ENCODE results near the gene ANKRD13D. TPM values are rescaled to one million over a fixed set of nuclear protein-coding genes. Genes with fewer than 3 reads are reported as not detected.

ANKRD13D gene
- total RNA-seq, 2 donors from 2014 or later = 182 to 231 TPM

DNA sequence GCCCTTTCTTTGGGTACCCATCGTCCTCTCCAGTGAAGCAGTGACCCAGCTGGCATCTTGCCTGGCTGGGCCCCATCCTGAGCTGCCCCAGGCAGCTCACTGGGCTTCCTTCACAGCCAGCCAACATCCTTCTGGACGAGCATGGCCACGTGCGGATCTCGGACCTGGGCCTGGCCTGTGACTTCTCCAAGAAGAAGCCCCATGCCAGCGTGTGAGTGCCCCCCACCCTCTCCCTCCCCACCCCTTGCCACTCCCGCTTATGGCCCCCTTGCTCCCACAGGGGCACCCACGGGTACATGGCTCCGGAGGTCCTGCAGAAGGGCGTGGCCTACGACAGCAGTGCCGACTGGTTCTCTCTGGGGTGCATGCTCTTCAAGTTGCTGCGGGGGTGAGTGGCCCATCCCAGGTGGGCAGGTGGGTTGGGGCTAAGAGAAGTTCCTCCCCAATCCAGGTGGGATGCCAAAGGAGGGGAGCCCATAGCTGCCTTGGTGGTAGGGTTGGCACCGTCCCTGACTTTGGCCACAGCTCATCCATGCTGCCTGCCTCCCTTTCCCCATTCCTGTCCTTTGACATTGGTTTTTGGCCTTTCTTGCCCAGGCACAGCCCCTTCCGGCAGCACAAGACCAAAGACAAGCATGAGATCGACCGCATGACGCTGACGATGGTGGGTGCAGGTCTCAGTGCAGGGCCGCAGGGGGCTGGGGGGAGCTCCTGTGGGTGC is 6.8 kb upstream of the ANKRD13D start:
- H3K4me3 Mint-ChIP-seq = no peak overlapping the region
- H3K27ac Mint-ChIP-seq = peak overlapping the region; percentile 53 to 60
- ATAC-seq (no peak), DNase-seq (ENCODE audit: low spot score) (peak; percentile 49)
- no peaks in the 10 kb centered on the region for H3K27me3 Mint-ChIP-seq
- no peaks in the 10 kb centered on the region for H3K9me3 Mint-ChIP-seq
- peaks cover 28 to 30% of the 10 kb centered on the region in 2 donors for H3K4me1 Mint-ChIP-seq (ENCODE audit: low read depth in 2 of 2)
- H3K36me3 Mint-ChIP-seq = no peaks in the 10 kb centered on the region

DNA sequence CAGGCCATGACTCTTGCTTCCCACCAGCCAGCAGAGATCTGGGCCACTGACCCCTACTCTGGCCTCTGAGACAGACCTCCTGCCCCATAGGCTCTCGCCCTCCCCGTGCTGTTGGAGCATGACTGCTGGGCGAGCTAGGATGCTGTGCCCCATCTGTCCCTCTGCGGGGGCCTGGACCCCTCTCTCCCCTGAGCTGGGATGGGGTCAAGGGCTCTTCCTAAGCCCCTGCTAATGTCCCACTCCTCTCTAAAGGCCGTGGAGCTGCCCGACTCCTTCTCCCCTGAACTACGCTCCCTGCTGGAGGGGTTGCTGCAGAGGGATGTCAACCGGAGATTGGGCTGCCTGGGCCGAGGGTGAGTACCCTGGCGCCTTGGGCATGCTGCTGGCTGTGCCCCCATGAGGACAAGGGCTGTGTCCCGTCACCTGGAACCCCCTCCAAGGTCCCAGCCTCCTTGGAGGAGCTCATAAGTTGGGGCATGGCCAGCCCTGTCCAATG is 6.2 kb upstream of the ANKRD13D start:
- Mint-ChIP-seq H3K9me3 (no peaks in the 10 kb centered on the region), H3K27ac (peak overlapping the region; percentile 53 to 60), H3K4me1 (ENCODE audit: low read depth in 2 of 2) (peaks cover 28 to 32% of the 10 kb centered on the region in 2 donors), H3K4me3 (no peak overlapping the region), H3K36me3 (no peaks in the 10 kb centered on the region), H3K27me3 (no peaks in the 10 kb centered on the region)
- ATAC-seq (no peak), DNase-seq (ENCODE audit: low spot score) (peak; percentile 37)

DNA sequence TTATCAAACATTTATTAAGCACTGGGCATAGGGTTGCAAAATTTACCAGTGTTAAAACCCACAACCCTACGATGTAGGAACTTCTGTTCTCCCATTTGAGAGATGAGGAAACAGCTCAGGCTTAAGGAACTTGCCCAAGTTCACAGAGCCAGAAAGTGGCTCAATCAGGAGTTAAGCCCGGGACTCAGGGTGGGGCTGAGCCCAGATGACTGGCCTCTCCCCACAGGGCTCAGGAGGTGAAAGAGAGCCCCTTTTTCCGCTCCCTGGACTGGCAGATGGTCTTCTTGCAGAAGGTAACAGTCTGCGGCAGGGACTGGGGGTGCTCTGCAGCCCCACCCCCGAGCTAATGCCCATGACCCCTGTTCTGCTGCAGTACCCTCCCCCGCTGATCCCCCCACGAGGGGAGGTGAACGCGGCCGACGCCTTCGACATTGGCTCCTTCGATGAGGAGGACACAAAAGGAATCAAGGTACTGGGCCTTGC is 5.6 kb upstream of the ANKRD13D start:
- no peak for ATAC-seq
- Mint-ChIP-seq H3K4me1 (ENCODE audit: low read depth in 2 of 2) (peaks cover 32 to 34% of the 10 kb centered on the region in 2 donors), H3K4me3 (no peak overlapping the region), H3K36me3 (no peaks in the 10 kb centered on the region), H3K27ac (peak overlapping the region; percentile 53 to 68), H3K9me3 (no peaks in the 10 kb centered on the region), H3K27me3 (no peaks in the 10 kb centered on the region)
- no peak for DNase-seq (ENCODE audit: low spot score)

DNA sequence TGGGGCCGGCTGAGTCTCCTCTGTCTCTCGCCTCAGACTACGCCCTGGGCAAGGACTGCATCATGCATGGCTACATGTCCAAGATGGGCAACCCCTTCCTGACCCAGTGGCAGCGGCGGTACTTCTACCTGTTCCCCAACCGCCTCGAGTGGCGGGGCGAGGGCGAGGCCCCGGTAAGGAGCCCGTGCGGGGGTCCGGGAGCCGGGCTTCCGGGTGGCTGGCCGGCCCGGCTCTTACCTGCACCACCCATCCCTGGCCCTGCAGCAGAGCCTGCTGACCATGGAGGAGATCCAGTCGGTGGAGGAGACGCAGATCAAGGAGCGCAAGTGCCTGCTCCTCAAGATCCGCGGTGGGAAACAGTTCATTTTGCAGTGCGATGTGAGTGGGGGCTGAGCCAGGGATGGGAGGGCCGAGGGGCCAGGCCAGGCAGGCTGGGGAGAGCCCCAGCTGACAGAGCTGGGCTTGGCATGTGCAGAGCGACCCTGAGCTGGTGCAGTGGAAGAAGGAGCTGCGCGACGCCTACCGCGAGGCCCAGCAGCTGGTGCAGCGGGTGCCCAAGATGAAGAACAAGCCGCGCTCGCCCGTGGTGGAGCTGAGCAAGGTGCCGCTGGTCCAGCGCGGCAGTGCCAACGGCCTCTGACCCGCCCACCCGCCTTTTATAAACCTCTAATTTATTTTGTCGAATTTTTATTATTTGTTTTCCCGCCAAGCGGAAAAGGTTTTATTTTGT is 4.1 kb upstream of the ANKRD13D start:
- Mint-ChIP-seq H3K27ac (peak overlapping the region in 1 of 2 donors; percentile 100), H3K36me3 (no peaks in the 10 kb centered on the region), H3K27me3 (no peaks in the 10 kb centered on the region), H3K4me3 (peak overlapping the region; percentile 22), H3K9me3 (no peaks in the 10 kb centered on the region), H3K4me1 (ENCODE audit: low read depth in 2 of 2) (peaks cover 22 to 31% of the 10 kb centered on the region in 2 donors)
- no peak for DNase-seq (ENCODE audit: low spot score)
- ATAC-seq = no peak

- no peaks in the 10 kb centered on the region for H3K9me3 Mint-ChIP-seq
- H3K4me3 Mint-ChIP-seq = peak overlapping the region; percentile 91
- H3K27me3 Mint-ChIP-seq = no peaks in the 10 kb centered on the region
- H3K27ac Mint-ChIP-seq = peak overlapping the region; percentile 98 to 100
- no peaks in the 10 kb centered on the region for H3K36me3 Mint-ChIP-seq
- DNase-seq (ENCODE audit: low spot score) (no peak), ATAC-seq (no peak)
- peaks cover 22 to 32% of the 10 kb centered on the region in 2 donors for H3K4me1 Mint-ChIP-seq (ENCODE audit: low read depth in 2 of 2)
Measured at GRCh38 chr11:67285541-67286498, 3.3 kb upstream of the ANKRD13D start.

DNA sequence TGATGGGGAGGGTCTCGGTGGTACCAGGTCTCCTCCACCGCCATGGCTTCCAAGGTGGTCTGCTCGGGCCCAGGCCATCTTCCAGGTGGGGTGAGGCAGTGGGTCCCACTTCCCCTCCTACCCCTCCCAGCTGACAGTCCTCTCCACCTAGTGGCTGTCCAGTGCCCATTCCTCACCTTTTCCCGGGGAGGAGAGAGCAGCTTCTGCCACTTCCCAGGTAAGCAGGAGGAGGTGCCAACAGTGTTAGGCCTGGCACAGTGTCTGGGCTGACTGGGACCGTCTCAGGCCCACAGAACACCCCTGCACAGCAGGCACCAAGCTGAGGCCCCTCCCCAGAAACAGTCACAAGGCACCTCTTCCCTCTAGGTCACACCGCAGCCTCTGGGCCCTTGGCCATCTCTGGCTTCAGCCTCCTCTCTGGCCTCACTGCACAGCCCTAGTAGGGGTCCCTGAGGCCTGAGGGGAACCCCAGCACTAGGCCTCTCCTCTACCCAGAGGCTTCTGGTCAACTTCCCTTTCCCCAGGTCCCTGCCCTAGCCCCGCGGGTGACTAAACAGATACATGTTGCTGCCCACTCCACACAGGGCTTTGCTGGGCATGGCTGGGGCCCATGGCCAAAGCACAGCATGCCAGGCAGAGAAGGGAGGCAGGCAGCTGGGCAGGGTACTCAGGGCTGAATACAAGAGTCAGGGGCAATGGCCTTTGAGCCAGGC is 2.3 kb upstream of the ANKRD13D start:
- Mint-ChIP-seq H3K4me3 (peak overlapping the region; percentile 91), H3K36me3 (no peaks in the 10 kb centered on the region), H3K9me3 (no peaks in the 10 kb centered on the region), H3K27ac (peak overlapping the region; percentile 98 to 100), H3K27me3 (no peaks in the 10 kb centered on the region), H3K4me1 (ENCODE audit: low read depth in 2 of 2) (peaks cover 22 to 34% of the 10 kb centered on the region in 2 donors)
- DNase-seq (ENCODE audit: low spot score) (no peak), ATAC-seq (no peak)

- peaks cover 2% of the 10 kb centered on the region for H3K36me3 Mint-ChIP-seq
- H3K4me1 Mint-ChIP-seq (ENCODE audit: low read depth in 2 of 2) = peaks cover 26 to 32% of the 10 kb centered on the region in 2 donors
- H3K9me3 Mint-ChIP-seq = no peaks in the 10 kb centered on the region
- H3K27me3 Mint-ChIP-seq = no peaks in the 10 kb centered on the region
- peak overlapping the region; percentile 91 for H3K4me3 Mint-ChIP-seq
- ATAC-seq (peak in 1 of 2 donors; percentile 35), DNase-seq (ENCODE audit: low spot score) (peak; percentile 74)
- peak overlapping the region; percentile 98 to 100 for H3K27ac Mint-ChIP-seq
Measured at GRCh38 chr11:67287355-67288197, 1.5 kb upstream of the ANKRD13D start.

DNA sequence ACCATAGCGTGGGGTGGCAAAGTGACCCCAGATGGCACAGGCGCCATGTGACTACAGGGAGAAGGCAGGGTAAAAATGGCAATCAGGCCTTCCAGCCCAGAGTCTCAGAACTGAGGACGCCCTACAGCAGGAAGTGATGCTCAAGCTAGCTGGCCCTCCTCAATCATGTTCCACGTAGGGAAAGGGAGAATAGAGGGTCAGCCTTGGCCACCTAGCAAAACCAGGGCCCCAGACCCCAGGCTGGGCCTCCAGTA is 978 bp upstream of the ANKRD13D start:
- ATAC-seq (peak in 1 of 2 donors; percentile 2), DNase-seq (ENCODE audit: low spot score) (no peak)
- H3K27me3 Mint-ChIP-seq = no peaks in the 10 kb centered on the region
- H3K36me3 Mint-ChIP-seq = peaks cover 8% of the 10 kb centered on the region
- peaks cover 32 to 38% of the 10 kb centered on the region in 2 donors for H3K4me1 Mint-ChIP-seq (ENCODE audit: low read depth in 2 of 2)
- no peaks in the 10 kb centered on the region for H3K9me3 Mint-ChIP-seq
- peak overlapping the region; percentile 91 for H3K4me3 Mint-ChIP-seq
- peak overlapping the region; percentile 98 to 100 for H3K27ac Mint-ChIP-seq

- Mint-ChIP-seq H3K4me1 (ENCODE audit: low read depth in 2 of 2) (peaks cover 33 to 40% of the 10 kb centered on the region in 2 donors), H3K9me3 (no peaks in the 10 kb centered on the region), H3K36me3 (peaks cover 8% of the 10 kb centered on the region), H3K27ac (peak overlapping the region; percentile 98 to 100), H3K4me3 (peak overlapping the region; percentile 91), H3K27me3 (no peaks in the 10 kb centered on the region)
- DNase-seq (ENCODE audit: low spot score) (peak; percentile 97), ATAC-seq (peak; percentile 81 to 89)
Measured at GRCh38 chr11:67288452-67289225, 464 bp upstream of the ANKRD13D start.

DNA sequence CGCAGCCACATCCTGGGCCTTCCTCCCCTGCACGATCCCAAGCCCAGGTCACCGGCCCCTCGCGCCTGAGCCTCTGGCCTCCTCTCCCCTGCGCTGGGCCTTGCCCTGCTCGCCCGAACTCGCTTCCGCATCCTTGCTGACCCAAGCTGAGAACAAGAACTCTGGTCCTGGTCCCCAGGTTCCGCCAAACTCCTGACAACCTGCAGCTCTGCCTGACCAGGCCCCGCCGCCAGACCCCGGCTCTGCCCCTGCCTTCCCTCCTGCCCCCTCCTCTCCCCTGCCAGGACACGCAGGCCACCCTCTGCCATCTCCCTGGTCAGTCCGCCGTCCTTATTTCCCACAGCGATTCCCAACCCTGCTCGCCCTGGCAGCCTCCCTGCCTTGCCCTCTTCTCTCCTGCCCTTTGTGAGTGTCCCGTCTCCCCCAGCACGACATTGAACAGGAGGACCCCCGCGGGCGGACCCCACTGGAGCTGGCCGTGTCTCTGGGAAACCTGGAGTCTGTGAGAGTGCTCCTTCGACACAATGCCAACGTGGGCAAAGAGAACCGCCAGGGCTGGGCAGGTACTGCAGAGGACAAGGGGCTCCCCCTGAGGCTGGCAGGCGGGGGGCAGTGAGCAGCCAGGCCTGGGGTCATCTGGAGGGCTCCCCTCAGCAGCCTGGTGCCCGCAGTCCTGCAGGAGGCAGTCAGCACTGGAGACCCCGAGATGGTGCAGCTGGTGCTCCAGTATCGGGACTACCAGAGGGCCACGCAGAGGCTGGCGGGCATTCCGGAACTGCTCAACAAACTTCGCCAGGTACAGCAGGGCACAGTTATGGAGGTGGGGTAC is 762 bp downstream of the ANKRD13D start:
- Mint-ChIP-seq H3K4me1 (ENCODE audit: low read depth in 2 of 2) (peaks cover 37 to 40% of the 10 kb centered on the region in 2 donors), H3K27ac (peak overlapping the region; percentile 83 to 93), H3K36me3 (peaks cover 8% of the 10 kb centered on the region), H3K4me3 (peak overlapping the region; percentile 91), H3K9me3 (no peaks in the 10 kb centered on the region), H3K27me3 (no peaks in the 10 kb centered on the region)
- DNase-seq (ENCODE audit: low spot score) (peak; percentile 60), ATAC-seq (peak in 1 of 2 donors; percentile 3)

DNA sequence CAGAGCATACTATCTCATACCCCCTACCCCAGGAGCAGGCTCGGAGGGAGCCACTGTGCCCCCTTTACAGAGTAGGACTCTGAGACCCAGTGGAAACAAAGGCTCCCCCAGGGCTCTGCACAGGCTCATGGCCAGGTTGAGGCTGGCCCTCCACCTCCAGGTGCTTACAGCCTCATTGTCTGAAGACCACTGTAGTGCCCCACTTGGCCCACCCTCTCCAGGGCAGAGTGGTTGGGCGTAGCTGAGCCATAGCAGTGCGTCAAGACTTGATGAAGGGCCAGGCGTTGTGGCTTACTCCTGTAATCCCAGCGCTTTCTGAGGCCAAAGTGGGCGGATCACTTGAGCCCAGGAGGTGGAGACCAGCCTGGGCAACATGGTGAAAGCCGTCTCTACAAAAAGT is 1.7 kb downstream of the ANKRD13D start:
- Mint-ChIP-seq H3K27me3 (no peaks in the 10 kb centered on the region), H3K4me3 (peak overlapping the region; percentile 91), H3K9me3 (no peaks in the 10 kb centered on the region), H3K4me1 (ENCODE audit: low read depth in 2 of 2) (peaks cover 37 to 40% of the 10 kb centered on the region in 2 donors), H3K36me3 (peaks cover 10% of the 10 kb centered on the region), H3K27ac (peak overlapping the region in 1 of 2 donors; percentile 83)
- no peak for ATAC-seq
- DNase-seq (ENCODE audit: low spot score) = peak; percentile 53

Measured in natural killer cell treated with Interleukin-12 subunit alpha and Interleukin-12 subunit beta and Interleukin-15 and Interleukin-18, amount 100 ng/mL, for 72 hours (primary cell).